Epithelial cell of proximal tubule (primary cell): Measurements from ENCODE around the gene UQCRH. TPM values are rescaled to one million over a fixed set of nuclear protein-coding genes. Genes with fewer than 3 reads are reported as not detected.
"Not testable (repeated sequence)": the region's sequence is repeated elsewhere in the genome, so short reads cannot be mapped to it uniquely, and the experiment has no call there.

Experiments used
- DNase-seq: peaks from one replicate; pipeline ENCODE4 v3.0.0-alpha.2; 2011; ENCODE audit warnings: low read depth
- H3K4me3 ChIP-seq: 2 replicates; pipeline ENCODE4 v1.5.1; 2011; ENCODE audit warnings: low read depth, mild to moderate bottlenecking, low read length
- CTCF ChIP-seq: conservative IDR thresholded peaks from 2 replicates; pipeline ENCODE4 v1.5.1; 2012; ENCODE audit warnings: low read depth, mild to moderate bottlenecking, low read length
- total RNA-seq: library from RNA; depleted of rRNA; stranded (reverse); fragments of >200 nt; gene quantifications from 2 replicates; pipeline ENCODE4 v1.2.3, GENCODE V29; 2015

Gene UQCRH
- total RNA-seq, 1 donor from 2014 or later, result 884 TPM

- H3K4me3 ChIP-seq, result peak overlapping the region; percentile 71
- no peak for TF ChIP-seq CTCF
Observed at GRCh38 chr1:46303872-46304326, 401 bp downstream of the UQCRH start.

GRCh38 chr1:46306159-46306530 is 2.6 kb downstream of the UQCRH start:
- DNase-seq, result no peak
- H3K4me3 ChIP-seq, result peak overlapping the region; percentile 14
- TF ChIP-seq CTCF, result no peak

More at GRCh38 chr1:46303872-46304326, 401 bp downstream of the UQCRH start:
- no peak for DNase-seq

- H3K4me3 ChIP-seq, result no peak overlapping the region
- TF ChIP-seq CTCF, result no peak
- DNase-seq, result no peak
Observed at GRCh38 chr1:46309401-46310159, 6.1 kb downstream of the UQCRH start.

GRCh38 chr1:46310321-46310720 is 6.8 kb downstream of the UQCRH start:
- no peak for TF ChIP-seq CTCF
- DNase-seq, result no peak
- H3K4me3 ChIP-seq, result no peak overlapping the region

- DNase-seq, result no peak
- TF ChIP-seq CTCF, result no peak
- no peak overlapping the region for H3K4me3 ChIP-seq
Observed at GRCh38 chr1:46315669-46316403, 12.3 kb downstream of the UQCRH start.

GRCh38 chr1:46317323-46317722 is 13.8 kb downstream of the UQCRH start:
- DNase-seq, result no peak
- no peak overlapping the region for H3K4me3 ChIP-seq
- no peak for TF ChIP-seq CTCF

GRCh38 chr1:46319301-46319700 is 15.8 kb downstream of the UQCRH start:
- DNase-seq, H3K4me3 ChIP-seq: not testable (repeated sequence)

GRCh38 chr1:46319960-46320914 is 16.7 kb downstream of the UQCRH start:
- not testable (repeated sequence) for DNase-seq
- peak overlapping the region; percentile 8 for H3K4me3 ChIP-seq

- DNase-seq, H3K4me3 ChIP-seq: not testable (repeated sequence)
Observed at GRCh38 chr1:46322191-46322590, 18.7 kb downstream of the UQCRH start.

- DNase-seq, result not testable (repeated sequence)
- peak overlapping the region; percentile 18 for H3K4me3 ChIP-seq
Observed at GRCh38 chr1:46325285-46326076, 22.0 kb downstream of the UQCRH start.
